ENCODE results near the gene PGLYRP1.

GRCh38 chr19:46040125-46040524, 17.3 kb upstream of the PGLYRP1 start:
- TF ChIP-seq CTCF (IDR thresholded peaks at IDR 0.05; ENCODE audit: low read depth, low read length, missing input control) (no peak), JUND (IDR thresholded peaks at IDR 0.05) (no peak), NR2F2 (IDR thresholded peaks at IDR 0.05) (no peak), ATF3 (IDR thresholded peaks at IDR 0.05) (no peak), TAF1 (conservative IDR thresholded peaks at IDR 0.05) (no peak), ZBTB33 (IDR thresholded peaks at IDR 0.05) (no peak), YY1 (IDR thresholded peaks at IDR 0.05) (no peak), RAD21 (IDR thresholded peaks at IDR 0.05) (no peak)

Data from liver (tissue), 3 donors.